HG03558 (cell line): ENCODE data around the gene NOSIP.
"Not testable (repeated sequence)": the region's sequence is repeated elsewhere in the genome, so short reads cannot be mapped to it uniquely, and the experiment has no call there.

Experiments
- ATAC-seq: cut with Tn5 transposase; IDR thresholded peaks from one replicate; pipeline ENCODE4 v1.9.1; 2021; ENCODE audit warnings: moderate number of reproducible peaks; ENCODE audit not compliant: unreplicated experiment; ENCODE audit errors: extremely low read depth

Gene NOSIP

GRCh38 chr19:49580264-49581006 lies at the start of gene NOSIP:
NOSIP (minus strand) TSS chr19:49580556; CDS start chr19:49560691, 19,865 bp downstream.
- ATAC-seq: peak; percentile 61

GRCh38 chr19:49629659-49630058 lies 49.3 kb upstream of the NOSIP start:
- no peak for ATAC-seq

GRCh38 chr19:49626226-49626625 lies 45.9 kb upstream of the NOSIP start:
- ATAC-seq: no peak

- ATAC-seq: no peak
Observed at GRCh38 chr19:49624967-49625910, 44.9 kb upstream of the NOSIP start.

GRCh38 chr19:49617860-49618259 lies 37.5 kb upstream of the NOSIP start:
- ATAC-seq: not testable (repeated sequence)

GRCh38 chr19:49616945-49617344 lies 36.6 kb upstream of the NOSIP start:
- no peak for ATAC-seq

- ATAC-seq: no peak
Observed at GRCh38 chr19:49616532-49616931, 36.2 kb upstream of the NOSIP start.

GRCh38 chr19:49615861-49616260 lies 35.5 kb upstream of the NOSIP start:
- ATAC-seq: no peak

GRCh38 chr19:49614096-49614833 lies 33.9 kb upstream of the NOSIP start:
- no peak for ATAC-seq

GRCh38 chr19:49613374-49613773 lies 33.0 kb upstream of the NOSIP start:
- ATAC-seq: no peak

GRCh38 chr19:49609499-49610092 lies 29.2 kb upstream of the NOSIP start:
- ATAC-seq: no peak

GRCh38 chr19:49605605-49606004 lies 25.2 kb upstream of the NOSIP start:
- no peak for ATAC-seq

GRCh38 chr19:49602806-49603205 lies 22.4 kb upstream of the NOSIP start:
- ATAC-seq: no peak

- ATAC-seq: no peak
Observed at GRCh38 chr19:49601482-49602038, 21.2 kb upstream of the NOSIP start.

GRCh38 chr19:49599378-49600295 lies 19.3 kb upstream of the NOSIP start:
- no peak for ATAC-seq

- no peak for ATAC-seq
Observed at GRCh38 chr19:49597703-49597974, 17.3 kb upstream of the NOSIP start.

GRCh38 chr19:49596954-49597702 lies 16.8 kb upstream of the NOSIP start:
- ATAC-seq: no peak

- ATAC-seq: no peak
Observed at GRCh38 chr19:49596407-49596806, 16.1 kb upstream of the NOSIP start.
